Esophagus squamous epithelium (tissue), 5 donors: Measurements from ENCODE around the gene CASS4. TPM values are rescaled to one million over a fixed set of nuclear protein-coding genes. Genes with fewer than 3 reads are reported as not detected.
"Not testable (repeated sequence)": the region's sequence is repeated elsewhere in the genome, so short reads cannot be mapped to it uniquely, and the experiment has no call there.

Experiments used
- DNase-seq: peaks from one replicate; lab custom pipeline; 2025; lab: John Stamatoyannopoulos, UW
- H3K27ac ChIP-seq, 4 donors: fragments of 200-600 bp; sonication (generic); one replicate each; pipeline ENCODE4 v1.5.1; 2016 to 2019; ENCODE audit warnings: mild to moderate bottlenecking in 1 of 4
- H3K27me3 ChIP-seq, 4 donors: fragments of 200-600 bp; sonication (generic); 1 replicate in 3 of 4; 2 replicates in 1 of 4; pipeline versions ENCODE4 v1.5.1 to v1.6.0; 2017 to 2021; ENCODE audit warnings: antibody characterized with exemption in 1 of 4
- H3K36me3 ChIP-seq, 3 donors: fragments of 200-600 bp; sonication (generic); one replicate each; pipeline ENCODE4 v1.5.1; 2016 to 2019
- H3K4me1 ChIP-seq, 3 donors: fragments of 200-600 bp; sonication (generic); one replicate each; pipeline ENCODE4 v1.5.1; 2017 to 2019
- H3K4me3 ChIP-seq, 4 donors: fragments of 200-600 bp; sonication (generic); 1 replicate in 3 of 4; 2 replicates in 1 of 4; pipeline ENCODE4 v1.5.1; 2016 to 2019; ENCODE audit warnings: mild to moderate bottlenecking in 2 of 4, moderate library complexity in 1 of 4
- H3K9me3 ChIP-seq, 3 donors: fragments of 200-600 bp; sonication (generic); one replicate each; pipeline ENCODE4 v1.5.1; 2016 to 2019
- CTCF ChIP-seq, 6 experiments: fragments of 450-650 bp in 4 of 6; fragments of 200-600 bp in 2 of 6; sonication (generic) in 2 of 6; IDR thresholded peaks; one replicate each; pipeline ENCODE4 v1.5.1; 2016 to 2019; ENCODE audit warnings: antibody characterized with exemption in 6 of 6, mild to moderate bottlenecking in 4 of 6, moderate library complexity in 4 of 6
- POLR2A ChIP-seq, 4 donors: fragments of 450-650 bp; IDR thresholded peaks; one replicate each; pipeline ENCODE4 v1.6.1; 2017; ENCODE audit warnings: antibody characterized with exemption in 4 of 4, mild to moderate bottlenecking in 4 of 4, moderate library complexity in 3 of 4
- WGBS, 2 donors: methylation state at CpG; one replicate each; pipeline ENCODE4 v1.1.5; 2018; 5-methylcytosine and 5-hydroxymethylcytosine counted together
- intact Hi-C: fragments of 100-400 bp; cut with DNase I; formaldehyde crosslinking; loops from one replicate; pipeline ENCODE4 v1.15.0; 2022
- total RNA-seq, 4 donors: library from RNA; depleted of rRNA; stranded (reverse); fragments of >200 nt; gene quantifications; one replicate each; pipeline ENCODE4 v1.1.0, GENCODE V29; 2016
- donor health status: DM: yes; HTN: yes; CAD: no.

Gene CASS4
- total RNA-seq, 4 donors from 2014 or later: 0.22 to 1.3 (median 0.63) TPM

GRCh38 chr20:56393653-56394052 lies 18.4 kb upstream of the CASS4 start:
- peaks cover 19 to 38% (median 22%) of the 10 kb centered on the region in 3 donors for H3K4me1 ChIP-seq
- H3K27me3 ChIP-seq: no peaks in the 10 kb centered on the region
- peak overlapping the region; percentile 71 to 92 (median 82) for H3K4me3 ChIP-seq
- 44 to 50% methylated on average over 8 of the region's 8 CpGs for WGBS, 2 donors
- peaks cover 7 to 38% (median 19%) of the 10 kb centered on the region in 3 donors for H3K36me3 ChIP-seq
- no peak for DNase-seq
- no peaks in the 10 kb centered on the region for H3K9me3 ChIP-seq
- peak overlapping the region; percentile 6 to 96 (median 90) for H3K27ac ChIP-seq
- intact Hi-C loops: loop anchor here (10.0 kb wide), 1 partner anchor 71 kb away; the partner anchor contains the start of gene RTF2
- TF ChIP-seq CTCF (IDR thresholded peaks at IDR 0.05) (no peak), POLR2A (IDR thresholded peaks at IDR 0.05) (no peak)

DNA sequence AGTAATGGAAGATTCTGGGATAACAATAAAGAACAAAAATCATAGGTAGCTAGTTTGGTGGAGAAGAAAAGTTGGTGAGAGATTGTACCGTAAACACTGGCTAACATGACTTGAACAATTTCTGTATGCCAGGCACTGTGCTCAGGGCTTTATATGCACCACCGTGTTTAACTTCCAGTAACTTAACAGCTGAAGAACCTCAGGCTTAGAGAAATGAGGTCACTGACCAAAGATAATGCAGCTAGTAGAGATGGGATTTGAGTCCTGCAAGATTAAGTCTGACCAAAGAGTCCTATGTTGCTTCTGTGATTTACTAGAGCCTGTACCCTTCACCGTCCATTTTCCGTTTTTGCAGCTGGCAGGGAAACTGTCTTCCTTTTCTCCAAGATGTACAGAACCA lies 16.9 kb upstream of the CASS4 start:
- no peak overlapping the region for H3K4me3 ChIP-seq
- TF ChIP-seq CTCF (IDR thresholded peaks at IDR 0.05) (no peak), POLR2A (IDR thresholded peaks at IDR 0.05) (no peak)
- peaks cover 19 to 45% (median 22%) of the 10 kb centered on the region in 3 donors for H3K4me1 ChIP-seq
- no peaks in the 10 kb centered on the region for H3K9me3 ChIP-seq
- no peak overlapping the region for H3K27ac ChIP-seq
- DNase-seq: no peak
- 78 to 81% methylated on average over 4 of the region's 4 CpGs for WGBS, 2 donors
- intact Hi-C loops: loop anchor here (10.0 kb wide), 1 partner anchor 70 kb away; the partner anchor contains the start of gene RTF2
- H3K27me3 ChIP-seq: no peaks in the 10 kb centered on the region
- H3K36me3 ChIP-seq: peaks cover 7 to 52% (median 30%) of the 10 kb centered on the region in 3 donors

GRCh38 chr20:56400001-56400640 lies 11.9 kb upstream of the CASS4 start:
- no peaks in the 10 kb centered on the region for H3K27me3 ChIP-seq
- no peaks in the 10 kb centered on the region for H3K9me3 ChIP-seq
- no peak overlapping the region for H3K4me3 ChIP-seq
- no peak overlapping the region for H3K27ac ChIP-seq
- intact Hi-C loops: no loop called here
- H3K36me3 ChIP-seq: peaks cover 12 to 98% (median 45%) of the 10 kb centered on the region in 3 donors
- no peak for DNase-seq
- TF ChIP-seq POLR2A (IDR thresholded peaks at IDR 0.05) (no peak), CTCF (IDR thresholded peaks at IDR 0.05) (peak; percentile 62 to 82 (median 74))
- peaks cover 0 to 11% (median 0%) of the 10 kb centered on the region in 3 donors for H3K4me1 ChIP-seq

GRCh38 chr20:56403465-56403864 lies 8.6 kb upstream of the CASS4 start:
- DNase-seq: no peak
- H3K4me3 ChIP-seq: no peak overlapping the region
- peaks cover 5 to 97% (median 31%) of the 10 kb centered on the region in 3 donors for H3K36me3 ChIP-seq
- no peaks in the 10 kb centered on the region for H3K9me3 ChIP-seq
- TF ChIP-seq CTCF (IDR thresholded peaks at IDR 0.05): no peak
- TF ChIP-seq POLR2A (IDR thresholded peaks at IDR 0.05): no peak
- intact Hi-C loops: no loop called here
- H3K4me1 ChIP-seq: peaks cover 0 to 9% (median 0%) of the 10 kb centered on the region in 3 donors
- no peaks in the 10 kb centered on the region for H3K27me3 ChIP-seq
- no peak overlapping the region for H3K27ac ChIP-seq
- WGBS, 2 donors: 89 to 92% methylated on average over 26 of the region's 26 CpGs

GRCh38 chr20:56405356-56405755 lies 6.7 kb upstream of the CASS4 start:
- H3K27me3 ChIP-seq, H3K4me1 ChIP-seq, H3K27ac ChIP-seq, H3K9me3 ChIP-seq, H3K4me3 ChIP-seq, intact Hi-C loops, DNase-seq: not testable (repeated sequence)
- 81 to 87% methylated on average over 8 to 12 of the region's 12 CpGs for WGBS, 2 donors
- H3K36me3 ChIP-seq: peaks cover 5 to 90% (median 18%) of the 10 kb centered on the region in 3 donors
